ENCODE measurements around the gene DPPA3. TPM values are rescaled to one million over a fixed set of nuclear protein-coding genes. Genes with fewer than 3 reads are reported as not detected.

DPPA3 gene
- total and polyA plus RNA-seq, 2 donors (not counting 3 experiments of a cell fraction or from before 2014, with no cell fraction given): not detected

GRCh38 chr12:7758766-7759140 is 47.5 kb downstream of the DPPA3 start:
- Histone ChIP-seq H3K27ac (ENCODE audit: insufficient read depth, low read depth, low read length) (no peak overlapping the region), H4K20me1 (replicated peaks; ENCODE audit: control insufficient read depth, extremely low read depth, insufficient read depth, low read length) (no peaks in the 10 kb centered on the region), H3K79me2 (ENCODE audit: control insufficient read depth, insufficient read depth, low read length) (no peaks in the 10 kb centered on the region), H2AFZ (ENCODE audit: low read depth, low read length) (no peak overlapping the region), H3K36me3 (ENCODE audit: control insufficient read depth in 2 of 2, extremely low read depth in 1 of 2, insufficient read depth in 2 of 2, low read length in 2 of 2) (no peaks in the 10 kb centered on the region), H3K27me3 (ENCODE audit: control insufficient read depth in 2 of 2, insufficient read depth in 2 of 2, low read length in 2 of 2) (no peaks in the 10 kb centered on the region), H3K4me3 (replicated peaks in 1 of 3; ENCODE audit: insufficient read depth in 1 of 3, low read depth in 1 of 3, low read length in 3 of 3) (no peak overlapping the region), H3K9me3 (replicated peaks; ENCODE audit: control insufficient read depth, insufficient read depth, low read length) (no peaks in the 10 kb centered on the region), H3K9ac (replicated peaks; ENCODE audit: extremely low read depth, insufficient read depth, low read length) (no peak overlapping the region), H3K9me1 (replicated peaks; ENCODE audit: control insufficient read depth, extremely low read depth, insufficient read depth, low read length) (no peaks in the 10 kb centered on the region), H3K4me2 (ENCODE audit: insufficient read depth, low read length) (no peak overlapping the region), H3K4me1 (ENCODE audit: control insufficient read depth, extremely low read depth, insufficient read depth, low read length) (no peaks in the 10 kb centered on the region)
- POLR2A ChIA-PET: no interaction called here
- no peak for DNase-seq (ENCODE audit: low read depth, low spot score)
- no TSS peak for BruUV-seq (replicated peaks)
- TF ChIP-seq EZH2 (IDR thresholded peaks at IDR 0.05; ENCODE audit: borderline replicate concordance, low read depth, low read length, severe bottlenecking): no peak
- TF ChIP-seq GATA2 (IDR thresholded peaks at IDR 0.05; ENCODE audit: insufficient read depth, insufficient read length, low read depth, low read length): no peak
- TF ChIP-seq JUN (IDR thresholded peaks at IDR 0.05; ENCODE audit: borderline replicate concordance, insufficient read depth, insufficient read length, low read depth): no peak
- no peak for TF ChIP-seq POLR2AphosphoS5 (IDR thresholded peaks at IDR 0.05; ENCODE audit: insufficient read depth, low read depth, low read length)
- no peak for TF ChIP-seq FOS (IDR thresholded peaks at IDR 0.05; ENCODE audit: borderline replicate concordance, insufficient read depth, low read length)
- TF ChIP-seq, protein P1, sequence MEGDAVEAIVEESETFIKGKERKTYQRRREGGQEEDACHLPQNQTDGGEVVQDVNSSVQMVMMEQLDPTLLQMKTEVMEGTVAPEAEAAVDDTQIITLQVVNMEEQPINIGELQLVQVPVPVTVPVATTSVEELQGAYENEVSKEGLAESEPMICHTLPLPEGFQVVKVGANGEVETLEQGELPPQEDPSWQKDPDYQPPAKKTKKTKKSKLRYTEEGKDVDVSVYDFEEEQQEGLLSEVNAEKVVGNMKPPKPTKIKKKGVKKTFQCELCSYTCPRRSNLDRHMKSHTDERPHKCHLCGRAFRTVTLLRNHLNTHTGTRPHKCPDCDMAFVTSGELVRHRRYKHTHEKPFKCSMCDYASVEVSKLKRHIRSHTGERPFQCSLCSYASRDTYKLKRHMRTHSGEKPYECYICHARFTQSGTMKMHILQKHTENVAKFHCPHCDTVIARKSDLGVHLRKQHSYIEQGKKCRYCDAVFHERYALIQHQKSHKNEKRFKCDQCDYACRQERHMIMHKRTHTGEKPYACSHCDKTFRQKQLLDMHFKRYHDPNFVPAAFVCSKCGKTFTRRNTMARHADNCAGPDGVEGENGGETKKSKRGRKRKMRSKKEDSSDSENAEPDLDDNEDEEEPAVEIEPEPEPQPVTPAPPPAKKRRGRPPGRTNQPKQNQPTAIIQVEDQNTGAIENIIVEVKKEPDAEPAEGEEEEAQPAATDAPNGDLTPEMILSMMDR (IDR thresholded peaks at IDR 0.05; ENCODE audit: extremely low read depth in 1 of 2, insufficient read depth in 1 of 2, low read depth in 1 of 2, low read length in 2 of 2): no peak
- no peak for TF ChIP-seq MYC (IDR thresholded peaks at IDR 0.05; ENCODE audit: low read depth, low read length)
- TF ChIP-seq POLR2A (IDR thresholded peaks at IDR 0.05; ENCODE audit: low read depth, low read length): no peak
- dilution Hi-C loops (cut with MboI; ENCODE audit: extremely low pct_ligation_motif_present, low sequenced_read_pairs) (no loop called here), intact Hi-C loops (cut with micrococcal nuclease) (no loop called here)
- FAIRE-seq: no peak
- CTCF ChIA-PET: no interaction called here

Other genes with a start within 250 kb of the DPPA3 start
- not detected in 2 replicates for gene CD163, start 207.7 kb upstream of the DPPA3 start, total RNA-seq
- not detected in 2 replicates for gene CD163, start 207.7 kb upstream of the DPPA3 start, polyA plus RNA-seq
- not detected in 2 replicates for gene APOBEC1, start 45.5 kb upstream of the DPPA3 start, total RNA-seq
- gene APOBEC1, start 45.5 kb upstream of the DPPA3 start, polyA plus RNA-seq: not detected in 2 replicates
- 4.1 and 5.0 TPM in 2 replicates for gene GDF3, start 15.7 kb upstream of the DPPA3 start, total RNA-seq
- 3.1 and 3.2 TPM in 2 replicates for gene GDF3, start 15.7 kb upstream of the DPPA3 start, polyA plus RNA-seq
- not detected in 2 replicates for gene CLEC4C, start 35.9 kb downstream of the DPPA3 start, total RNA-seq
- not detected in 2 replicates for gene CLEC4C, start 35.9 kb downstream of the DPPA3 start, polyA plus RNA-seq
- gene NANOGNB, start 53.8 kb downstream of the DPPA3 start, total RNA-seq: not detected in 2 replicates
- gene NANOGNB, start 53.8 kb downstream of the DPPA3 start, polyA plus RNA-seq: not detected in 2 replicates
- not detected in 2 replicates for gene NANOG, start 78.0 kb downstream of the DPPA3 start, total RNA-seq
- gene NANOG, start 78.0 kb downstream of the DPPA3 start, polyA plus RNA-seq: 0.03 TPM in 1 of 2 replicates, not detected in the other
- 1.5 TPM in 1 of 2 replicates, not detected in the other for gene SLC2A14, start 161.5 kb downstream of the DPPA3 start, total RNA-seq
- not detected in 2 replicates for gene SLC2A14, start 161.5 kb downstream of the DPPA3 start, polyA plus RNA-seq
- gene SLC2A3, start 224.8 kb downstream of the DPPA3 start, total RNA-seq: 13.9 and 25.7 TPM in 2 replicates
- 12.7 and 20.8 TPM in 2 replicates for gene SLC2A3, start 224.8 kb downstream of the DPPA3 start, polyA plus RNA-seq